CD4-positive, alpha-beta T cell (primary cell): ENCODE measurements around the gene KCNK15. TPM values are rescaled to one million over a fixed set of nuclear protein-coding genes. Genes with fewer than 3 reads are reported as not detected.

Source experiments
- ATAC-seq: fragments of 200-7000 bp; cut with Tn5 transposase; one replicate; pipeline ENCODE4 v1.10.0; 2022; ENCODE audit warnings: mild to moderate bottlenecking; ENCODE audit not compliant: poor library complexity
- CTCF ChIA-PET: fragments of 350-600 bp; sonication (Branson Sonifier 250); formaldehyde crosslinking; loops from one replicate; lab custom pipeline; 2021; ENCODE audit warnings: antibody characterized with exemption, inconsistent platforms; lab: Charles Lee
- POLR2A ChIA-PET: fragments of 350-600 bp; sonication (Branson Sonifier 250); formaldehyde crosslinking; loops from one replicate; lab custom pipeline; 2021; ENCODE audit warnings: antibody characterized with exemption, inconsistent platforms; lab: Charles Lee
- DNase-seq, 14 experiments: peaks; one replicate each; pipeline ENCODE4 v3.0.0-alpha.2; 2013 to 2020; ENCODE audit warnings: mixed read lengths in 2 of 14
- H3K27ac ChIP-seq, 2 donors: one replicate each; pipeline versions ENCODE4 v1.5.1 to v1.7.0; 2013; ENCODE audit warnings: low read length in 2 of 2, low read depth in 1 of 2, mild to moderate bottlenecking in 1 of 2
- H3K27me3 ChIP-seq, 2 experiments: 1 replicate in 1 of 2; 2 replicates in 1 of 2; pipeline versions ENCODE4 v1.6.1 to v1.7.0; 2013; ENCODE audit warnings: low read length in 2 of 2, control low read depth in 1 of 2, mild to moderate bottlenecking in 1 of 2, moderate library complexity in 1 of 2; ENCODE audit not compliant: insufficient read depth in 2 of 2, control insufficient read depth in 1 of 2
- H3K36me3 ChIP-seq: one replicate; pipeline ENCODE4 v1.6.1; 2013; ENCODE audit warnings: low read length, control low read depth; ENCODE audit not compliant: insufficient read depth
- H3K4me1 ChIP-seq: one replicate; pipeline ENCODE4 v1.6.1; 2013; ENCODE audit warnings: low read length, control low read depth; ENCODE audit not compliant: insufficient read depth
- H3K4me3 ChIP-seq: one replicate; pipeline ENCODE4 v1.5.1; 2013; ENCODE audit warnings: mild to moderate bottlenecking, low read length, moderate library complexity
- H3K9me3 ChIP-seq, 2 experiments: 1 replicate in 1 of 2; 2 replicates in 1 of 2; pipeline versions ENCODE4 v1.6.1 to v1.7.0; 2013; ENCODE audit warnings: low read length in 2 of 2, mild to moderate bottlenecking in 2 of 2, control low read depth in 1 of 2, moderate library complexity in 1 of 2; ENCODE audit not compliant: control insufficient read depth in 1 of 2, insufficient read depth in 1 of 2
- H3K27ac Mint-ChIP-seq: one replicate; pipeline ENCODE4 v1.8.0; 2020; ENCODE audit warnings: mixed read lengths
- H3K27me3 Mint-ChIP-seq: one replicate; pipeline ENCODE4 v1.8.0; 2021; ENCODE audit warnings: mixed read lengths
- H3K36me3 Mint-ChIP-seq: one replicate; pipeline ENCODE4 v1.8.0; 2021; ENCODE audit warnings: low read depth, mixed read lengths
- H3K4me1 Mint-ChIP-seq: one replicate; pipeline ENCODE4 v1.8.0; 2021; ENCODE audit warnings: low read depth, mixed read lengths
- H3K4me3 Mint-ChIP-seq: one replicate; pipeline ENCODE4 v1.8.0; 2020; ENCODE audit warnings: mild to moderate bottlenecking, mixed read lengths
- H3K9me3 Mint-ChIP-seq: one replicate; pipeline ENCODE4 v1.8.0; 2020; ENCODE audit warnings: mixed read lengths
- intact Hi-C, 2 experiments: fragments of 100-400 bp; cut with DNase I in 1 of 2; cut with micrococcal nuclease in 1 of 2; formaldehyde crosslinking; loops; one replicate each; pipeline versions ENCODE4 v1.15.1 to v1.9.0; 2023 to 2025; cut with DNase I, micrococcal nuclease
- total RNA-seq, 174 experiments: library from RNA in 2 of 174; stranded (reverse) in 2 of 174; gene quantifications; one replicate each; pipeline ENCODE4 v1.2.3 and lab custom pipeline; 2021 to 2026
- TF ChIP-seq, protein P1 (sequence below): fragments of 200-600 bp; IDR thresholded peaks from one replicate; pipeline ENCODE4 v1.8.0; 2022; ENCODE audit warnings: antibody characterized with exemption, mild to moderate bottlenecking

KCNK15 gene
- total RNA-seq, 2 experiments from 2014 or later: not detected

DNA sequence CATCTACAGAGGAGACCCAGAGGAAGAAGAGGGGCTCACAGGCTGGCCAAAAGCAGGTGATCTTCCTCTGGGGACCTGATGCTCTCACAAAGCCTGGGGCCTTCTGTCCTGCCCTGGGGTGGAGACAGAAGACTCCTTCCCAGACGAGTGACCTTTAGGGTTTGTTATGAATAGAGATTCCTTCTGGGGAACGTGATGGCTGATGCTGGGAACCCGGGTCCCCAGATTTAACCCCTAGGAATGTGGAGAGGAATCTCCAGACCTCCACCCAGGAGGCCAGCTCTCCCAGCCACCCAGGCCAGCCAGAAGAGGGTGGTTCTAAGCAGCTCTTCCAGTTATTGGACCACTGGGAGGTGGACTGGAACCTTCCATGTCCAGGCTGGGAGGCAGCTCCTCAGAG lies 47.3 kb upstream of the KCNK15 start:
- TF ChIP-seq, protein P1, sequence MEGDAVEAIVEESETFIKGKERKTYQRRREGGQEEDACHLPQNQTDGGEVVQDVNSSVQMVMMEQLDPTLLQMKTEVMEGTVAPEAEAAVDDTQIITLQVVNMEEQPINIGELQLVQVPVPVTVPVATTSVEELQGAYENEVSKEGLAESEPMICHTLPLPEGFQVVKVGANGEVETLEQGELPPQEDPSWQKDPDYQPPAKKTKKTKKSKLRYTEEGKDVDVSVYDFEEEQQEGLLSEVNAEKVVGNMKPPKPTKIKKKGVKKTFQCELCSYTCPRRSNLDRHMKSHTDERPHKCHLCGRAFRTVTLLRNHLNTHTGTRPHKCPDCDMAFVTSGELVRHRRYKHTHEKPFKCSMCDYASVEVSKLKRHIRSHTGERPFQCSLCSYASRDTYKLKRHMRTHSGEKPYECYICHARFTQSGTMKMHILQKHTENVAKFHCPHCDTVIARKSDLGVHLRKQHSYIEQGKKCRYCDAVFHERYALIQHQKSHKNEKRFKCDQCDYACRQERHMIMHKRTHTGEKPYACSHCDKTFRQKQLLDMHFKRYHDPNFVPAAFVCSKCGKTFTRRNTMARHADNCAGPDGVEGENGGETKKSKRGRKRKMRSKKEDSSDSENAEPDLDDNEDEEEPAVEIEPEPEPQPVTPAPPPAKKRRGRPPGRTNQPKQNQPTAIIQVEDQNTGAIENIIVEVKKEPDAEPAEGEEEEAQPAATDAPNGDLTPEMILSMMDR: no peak
- CTCF ChIA-PET: no interaction called here
- Histone ChIP-seq H3K36me3 (no peaks in the 10 kb centered on the region), H3K4me1 (no peaks in the 10 kb centered on the region), H3K27ac (no peak overlapping the region), H3K27me3 (no peaks in the 10 kb centered on the region), H3K9me3 (no peaks in the 10 kb centered on the region), H3K4me3 (no peak overlapping the region)
- intact Hi-C loops: no loop called here
- Mint-ChIP-seq H3K4me3 (no peak overlapping the region), H3K36me3 (no peaks in the 10 kb centered on the region), H3K4me1 (no peaks in the 10 kb centered on the region), H3K27ac (no peak overlapping the region), H3K9me3 (no peaks in the 10 kb centered on the region), H3K27me3 (no peaks in the 10 kb centered on the region)
- no peak for DNase-seq
- no peak for ATAC-seq
- POLR2A ChIA-PET: no interaction called here

DNA sequence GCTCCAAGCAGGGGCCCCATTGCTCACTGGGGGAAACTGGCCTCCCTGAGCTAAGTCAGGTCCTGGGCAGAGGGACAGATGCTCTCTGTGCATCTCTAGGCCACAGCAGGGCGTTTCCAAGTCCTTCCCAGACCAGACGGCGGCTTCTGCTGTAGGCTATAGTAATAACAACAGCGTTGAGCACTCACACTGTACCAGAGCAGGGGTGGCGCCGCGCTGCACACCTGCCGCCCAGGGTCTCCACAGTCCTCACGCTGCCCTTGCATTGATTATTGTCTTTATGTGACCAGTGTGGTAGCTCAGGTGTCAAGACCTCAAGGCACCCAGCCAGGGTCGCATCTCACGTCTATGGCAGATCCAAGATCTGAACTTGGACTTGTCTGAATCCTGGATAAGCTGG lies 45.4 kb upstream of the KCNK15 start:
- POLR2A ChIA-PET: no interaction called here

DNA sequence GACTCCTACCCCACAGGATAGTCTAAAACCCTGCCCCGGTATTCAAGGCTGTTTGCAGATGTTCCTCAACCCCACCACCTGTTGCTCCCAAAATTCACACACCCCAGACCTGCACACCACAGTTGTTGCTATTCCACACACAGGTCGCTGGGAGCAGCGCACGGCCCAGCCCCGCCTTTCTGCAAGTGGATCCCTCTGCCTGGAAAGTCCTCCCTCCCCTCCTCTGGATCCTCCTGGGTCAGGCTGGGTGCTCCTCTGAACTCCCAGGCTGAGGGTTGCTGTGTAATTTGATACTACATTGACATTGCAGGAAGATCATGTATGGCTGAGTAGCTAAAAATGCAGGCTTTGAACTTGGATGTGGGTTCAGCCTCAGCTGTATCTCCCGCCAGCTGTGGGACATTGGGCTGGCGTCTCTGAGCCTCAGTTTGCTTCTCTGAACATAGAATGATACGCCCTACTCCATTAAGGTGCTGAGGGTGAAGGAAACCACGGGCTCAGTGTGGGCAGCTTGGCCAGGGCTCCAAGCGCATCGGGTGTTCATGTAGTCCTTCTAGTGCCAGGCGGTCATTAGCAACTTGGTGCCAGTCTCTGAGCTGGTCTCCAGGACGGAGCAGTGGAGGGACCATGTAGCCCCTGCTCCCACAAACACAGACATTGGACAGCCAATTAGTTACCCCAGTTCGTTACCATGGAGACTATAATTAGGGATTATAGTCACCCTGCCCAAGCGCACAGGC lies 44.4 kb upstream of the KCNK15 start:
- no peaks in the 10 kb centered on the region for H3K9me3 ChIP-seq
- no peak for ATAC-seq
- no peaks in the 10 kb centered on the region for H3K4me1 ChIP-seq
- POLR2A ChIA-PET: no interaction called here
- Mint-ChIP-seq H3K27me3 (no peaks in the 10 kb centered on the region), H3K27ac (no peak overlapping the region), H3K4me1 (no peaks in the 10 kb centered on the region), H3K9me3 (no peaks in the 10 kb centered on the region), H3K4me3 (no peak overlapping the region), H3K36me3 (no peaks in the 10 kb centered on the region)
- no peak for DNase-seq
- H3K27ac ChIP-seq: no peak overlapping the region
- intact Hi-C loops: no loop called here
- CTCF ChIA-PET: no interaction called here
- H3K27me3 ChIP-seq: no peaks in the 10 kb centered on the region
- no peak overlapping the region for H3K4me3 ChIP-seq
- H3K36me3 ChIP-seq: no peaks in the 10 kb centered on the region
- TF ChIP-seq, protein P1: no peak

More for the DNA sequence above, 45.4 kb upstream of the KCNK15 start:
- Histone ChIP-seq H3K36me3 (no peaks in the 10 kb centered on the region), H3K27ac (no peak overlapping the region), H3K4me3 (no peak overlapping the region), H3K27me3 (no peaks in the 10 kb centered on the region), H3K4me1 (no peaks in the 10 kb centered on the region), H3K9me3 (no peaks in the 10 kb centered on the region)
- Mint-ChIP-seq H3K4me3 (no peak overlapping the region), H3K36me3 (no peaks in the 10 kb centered on the region), H3K27me3 (no peaks in the 10 kb centered on the region), H3K9me3 (no peaks in the 10 kb centered on the region), H3K4me1 (no peaks in the 10 kb centered on the region), H3K27ac (no peak overlapping the region)
- CTCF ChIA-PET: no interaction called here
- ATAC-seq: no peak
- DNase-seq: no peak
- TF ChIP-seq, protein P1: no peak
- intact Hi-C loops: no loop called here
